HepG2 (cell line): ENCODE results near the gene NPHP4. TPM values are rescaled to one million over a fixed set of nuclear protein-coding genes. Genes with fewer than 3 reads are reported as not detected.

Experiments
- JUND ChIP-seq: sonication (generic); formaldehyde crosslinking; IDR thresholded peaks from 2 replicates; pipeline ENCODE4 v1.8.0; 2022; ENCODE audit warnings: mild to moderate bottlenecking, missing genetic modification reagents
- MIXL1 ChIP-seq: IDR thresholded peaks from 2 replicates; pipeline ENCODE4 v1.6.1; 2016
- NR2F1 ChIP-seq, 2 experiments: fragments of 450-650 bp in 1 of 2; formaldehyde crosslinking in 1 of 2; IDR thresholded peaks; 2 replicates each; pipeline versions ENCODE4 v1.5.0 to v1.6.1; 2016 to 2020; ENCODE audit warnings: mild to moderate bottlenecking in 1 of 2, missing compliant biosample characterization in 1 of 2, missing genetic modification reagents in 1 of 2, moderate library complexity in 1 of 2
- PHF21A ChIP-seq: sonication (generic); formaldehyde crosslinking; IDR thresholded peaks from 2 replicates; pipeline ENCODE4 v1.5.0; 2020; ENCODE audit warnings: mild to moderate bottlenecking, missing genetic modification reagents
- PHF5A ChIP-seq: IDR thresholded peaks from one replicate; pipeline ENCODE4 v1.6.1; 2018; ENCODE audit warnings: low read depth, missing genetic modification reagents; ENCODE audit not compliant: unreplicated experiment
- PRPF4 ChIP-seq: fragments of 200-400 bp; formaldehyde crosslinking; IDR thresholded peaks from 2 replicates; pipeline ENCODE4 v1.6.1; 2016; ENCODE audit warnings: low read length, low read depth; ENCODE audit not compliant: poor library complexity, severe bottlenecking
- REXO4 ChIP-seq: sonication (generic); formaldehyde crosslinking; IDR thresholded peaks from 2 replicates; pipeline ENCODE4 v1.8.0; 2022; ENCODE audit warnings: missing genetic modification reagents, mild to moderate bottlenecking, borderline replicate concordance
- SALL1 ChIP-seq: sonication (generic); formaldehyde crosslinking; IDR thresholded peaks from 2 replicates; pipeline ENCODE4 v1.8.0; 2022; ENCODE audit warnings: mild to moderate bottlenecking, missing genetic modification reagents
- SIX4 ChIP-seq: sonication (generic); formaldehyde crosslinking; IDR thresholded peaks from 2 replicates; pipeline ENCODE4 v1.4.0; 2020; ENCODE audit warnings: missing genetic modification reagents
- ZBTB42 ChIP-seq: sonication (generic); formaldehyde crosslinking; IDR thresholded peaks from 2 replicates; pipeline ENCODE4 v1.5.0; 2020; ENCODE audit warnings: mild to moderate bottlenecking, missing genetic modification reagents
- ZNF253 ChIP-seq: sonication (generic); formaldehyde crosslinking; IDR thresholded peaks from 2 replicates; pipeline ENCODE4 v1.8.0; 2022; ENCODE audit warnings: mild to moderate bottlenecking, missing genetic modification reagents, borderline replicate concordance
- ZNF30 ChIP-seq: sonication (generic); formaldehyde crosslinking; IDR thresholded peaks from 2 replicates; pipeline ENCODE4 v1.5.0; 2020; ENCODE audit warnings: mild to moderate bottlenecking, missing genetic modification reagents
- ZNF337 ChIP-seq: sonication (generic); formaldehyde crosslinking; IDR thresholded peaks from 2 replicates; pipeline ENCODE4 v1.5.1; 2020; ENCODE audit warnings: missing genetic modification reagents, low read depth, mild to moderate bottlenecking, borderline replicate concordance
- ZNF747 ChIP-seq: sonication (generic); formaldehyde crosslinking; IDR thresholded peaks from 2 replicates; pipeline ENCODE4 v1.8.1; 2023; ENCODE audit warnings: missing genetic modification reagents, mild to moderate bottlenecking, borderline replicate concordance
- polyA plus RNA-seq, 8 experiments: library from polyadenylated mRNA; depleted of rRNA in 3 of 8; stranded (reverse) in 7 of 8; unstranded in 1 of 8; fragments of >200 nt; fragmentation: Illumina TruSeq in 4 of 8; extraction: Trizol in 4 of 8; gene quantifications; 2 replicates each; pipeline versions ENCODE4 v1.2.1 to v1.2.3, GENCODE V29; 2011 to 2016; ENCODE audit warnings: low read depth in 4 of 8, missing spikeins in 1 of 8, mixed read lengths in 1 of 8; ENCODE audit not compliant: insufficient read depth in 1 of 8
- total RNA-seq, 5 experiments: library from RNA; depleted of rRNA; stranded (reverse); fragments of >200 nt; fragmentation: Illumina TruSeq; extraction: Trizol; gene quantifications; 2 replicates each; pipeline ENCODE4 v1.2.3, GENCODE V29; 2016; ENCODE audit warnings: low read depth in 1 of 5
- TF ChIP-seq, protein P1 (sequence below): sonication (generic); formaldehyde crosslinking; conservative IDR thresholded peaks from 2 replicates; pipeline ENCODE4 v1.8.0; 2022; ENCODE audit warnings: low read depth, missing genetic modification reagents
- TF ChIP-seq, protein P2 (sequence below): fragments of 450-650 bp; IDR thresholded peaks from 2 replicates; pipeline ENCODE4 v1.6.1; 2016
- TF ChIP-seq, protein P3 (sequence below): sonication (generic); formaldehyde crosslinking; IDR thresholded peaks from 2 replicates; pipeline ENCODE4 v1.5.0; 2020; ENCODE audit warnings: mild to moderate bottlenecking, missing genetic modification reagents
- TF ChIP-seq, protein P4 (sequence below): sonication (generic); formaldehyde crosslinking; IDR thresholded peaks from 2 replicates; pipeline ENCODE4 v1.4.0; 2020; ENCODE audit warnings: missing genetic modification reagents
- TF ChIP-seq, protein P5 (sequence below): sonication (generic); formaldehyde crosslinking; IDR thresholded peaks from 2 replicates; pipeline ENCODE4 v1.5.0; 2020; ENCODE audit warnings: missing genetic modification reagents

The NPHP4 gene
- total and polyA plus RNA-seq, 2 of the 13 experiments (the other 11 are each of a cell fraction or from before 2014, with no cell fraction given) = 4.4 to 6.8 TPM

DNA sequence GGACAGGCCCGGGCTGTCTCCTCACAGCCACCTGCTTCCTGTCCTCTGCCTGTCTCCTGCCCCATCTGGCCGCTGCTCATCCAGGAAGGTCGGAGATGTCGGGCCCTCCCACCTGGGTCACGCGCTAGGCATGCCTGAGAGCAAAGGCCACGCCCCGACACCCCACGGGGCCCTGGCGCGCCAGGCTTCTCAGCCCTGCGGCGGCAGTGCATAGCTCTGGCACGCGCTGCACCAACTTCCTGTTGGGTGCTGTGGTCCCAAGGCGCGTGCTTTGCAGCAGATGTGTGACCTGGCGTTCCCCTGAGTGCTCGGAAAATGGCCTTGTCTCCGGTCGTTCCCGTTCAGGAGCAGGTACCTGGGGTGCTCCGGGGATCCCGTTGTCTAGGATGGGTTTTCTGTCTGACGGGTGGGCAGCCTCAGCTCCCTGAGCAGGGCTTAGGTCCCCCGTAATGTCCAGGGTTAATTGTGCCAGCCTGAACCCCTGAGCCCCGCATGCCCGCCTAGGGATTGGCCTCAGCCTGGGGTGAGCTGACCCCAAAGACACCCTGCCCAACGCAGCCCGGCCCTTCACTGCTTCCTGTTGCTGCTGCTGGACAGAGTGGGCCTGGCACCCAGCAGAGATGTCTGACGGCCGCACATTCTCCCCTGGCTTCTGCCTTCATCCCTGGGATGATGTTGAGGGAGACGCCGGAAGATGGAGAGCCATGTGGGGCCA is 34.0 kb upstream of the NPHP4 start (continued):
- no peak for TF ChIP-seq ZNF747 (CRISPR knock-in tag)
- TF ChIP-seq JUND = no peak
- no peak for TF ChIP-seq ZNF337
- TF ChIP-seq, protein P1, sequence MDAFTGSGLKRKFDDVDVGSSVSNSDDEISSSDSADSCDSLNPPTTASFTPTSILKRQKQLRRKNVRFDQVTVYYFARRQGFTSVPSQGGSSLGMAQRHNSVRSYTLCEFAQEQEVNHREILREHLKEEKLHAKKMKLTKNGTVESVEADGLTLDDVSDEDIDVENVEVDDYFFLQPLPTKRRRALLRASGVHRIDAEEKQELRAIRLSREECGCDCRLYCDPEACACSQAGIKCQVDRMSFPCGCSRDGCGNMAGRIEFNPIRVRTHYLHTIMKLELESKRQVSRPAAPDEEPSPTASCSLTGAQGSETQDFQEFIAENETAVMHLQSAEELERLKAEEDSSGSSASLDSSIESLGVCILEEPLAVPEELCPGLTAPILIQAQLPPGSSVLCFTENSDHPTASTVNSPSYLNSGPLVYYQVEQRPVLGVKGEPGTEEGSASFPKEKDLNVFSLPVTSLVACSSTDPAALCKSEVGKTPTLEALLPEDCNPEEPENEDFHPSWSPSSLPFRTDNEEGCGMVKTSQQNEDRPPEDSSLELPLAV = no peak
- TF ChIP-seq, protein P2, sequence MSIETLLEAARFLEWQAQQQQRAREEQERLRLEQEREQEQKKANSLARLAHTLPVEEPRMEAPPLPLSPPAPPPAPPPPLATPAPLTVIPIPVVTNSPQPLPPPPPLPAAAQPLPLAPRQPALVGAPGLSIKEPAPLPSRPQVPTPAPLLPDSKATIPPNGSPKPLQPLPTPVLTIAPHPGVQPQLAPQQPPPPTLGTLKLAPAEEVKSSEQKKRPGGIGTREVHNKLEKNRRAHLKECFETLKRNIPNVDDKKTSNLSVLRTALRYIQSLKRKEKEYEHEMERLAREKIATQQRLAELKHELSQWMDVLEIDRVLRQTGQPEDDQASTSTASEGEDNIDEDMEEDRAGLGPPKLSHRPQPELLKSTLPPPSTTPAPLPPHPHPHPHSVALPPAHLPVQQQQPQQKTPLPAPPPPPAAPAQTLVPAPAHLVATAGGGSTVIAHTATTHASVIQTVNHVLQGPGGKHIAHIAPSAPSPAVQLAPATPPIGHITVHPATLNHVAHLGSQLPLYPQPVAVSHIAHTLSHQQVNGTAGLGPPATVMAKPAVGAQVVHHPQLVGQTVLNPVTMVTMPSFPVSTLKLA = no peak
- no peak for TF ChIP-seq REXO4 (CRISPR knock-in tag)
- peak; percentile 35; the same call in 1 of the 2 replicates for TF ChIP-seq PHF21A (CRISPR knock-in tag)
- peak; percentile 81 for TF ChIP-seq SALL1 (CRISPR knock-in tag)
- TF ChIP-seq, protein P3, sequence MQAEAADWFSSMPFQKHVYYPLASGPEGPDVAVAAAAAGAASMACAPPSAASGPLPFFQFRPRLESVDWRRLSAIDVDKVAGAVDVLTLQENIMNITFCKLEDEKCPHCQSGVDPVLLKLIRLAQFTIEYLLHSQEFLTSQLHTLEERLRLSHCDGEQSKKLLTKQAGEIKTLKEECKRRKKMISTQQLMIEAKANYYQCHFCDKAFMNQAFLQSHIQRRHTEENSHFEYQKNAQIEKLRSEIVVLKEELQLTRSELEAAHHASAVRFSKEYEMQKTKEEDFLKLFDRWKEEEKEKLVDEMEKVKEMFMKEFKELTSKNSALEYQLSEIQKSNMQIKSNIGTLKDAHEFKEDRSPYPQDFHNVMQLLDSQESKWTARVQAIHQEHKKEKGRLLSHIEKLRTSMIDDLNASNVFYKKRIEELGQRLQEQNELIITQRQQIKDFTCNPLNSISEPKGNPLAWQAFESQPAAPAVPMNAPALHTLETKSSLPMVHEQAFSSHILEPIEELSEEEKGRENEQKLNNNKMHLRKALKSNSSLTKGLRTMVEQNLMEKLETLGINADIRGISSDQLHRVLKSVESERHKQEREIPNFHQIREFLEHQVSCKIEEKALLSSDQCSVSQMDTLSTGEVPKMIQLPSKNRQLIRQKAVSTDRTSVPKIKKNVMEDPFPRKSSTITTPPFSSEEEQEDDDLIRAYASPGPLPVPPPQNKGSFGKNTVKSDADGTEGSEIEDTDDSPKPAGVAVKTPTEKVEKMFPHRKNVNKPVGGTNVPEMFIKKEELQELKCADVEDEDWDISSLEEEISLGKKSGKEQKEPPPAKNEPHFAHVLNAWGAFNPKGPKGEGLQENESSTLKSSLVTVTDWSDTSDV = 0 out of 2 replicates have a peak, but pooled peaks have one; percentile 37
- TF ChIP-seq, protein P4, sequence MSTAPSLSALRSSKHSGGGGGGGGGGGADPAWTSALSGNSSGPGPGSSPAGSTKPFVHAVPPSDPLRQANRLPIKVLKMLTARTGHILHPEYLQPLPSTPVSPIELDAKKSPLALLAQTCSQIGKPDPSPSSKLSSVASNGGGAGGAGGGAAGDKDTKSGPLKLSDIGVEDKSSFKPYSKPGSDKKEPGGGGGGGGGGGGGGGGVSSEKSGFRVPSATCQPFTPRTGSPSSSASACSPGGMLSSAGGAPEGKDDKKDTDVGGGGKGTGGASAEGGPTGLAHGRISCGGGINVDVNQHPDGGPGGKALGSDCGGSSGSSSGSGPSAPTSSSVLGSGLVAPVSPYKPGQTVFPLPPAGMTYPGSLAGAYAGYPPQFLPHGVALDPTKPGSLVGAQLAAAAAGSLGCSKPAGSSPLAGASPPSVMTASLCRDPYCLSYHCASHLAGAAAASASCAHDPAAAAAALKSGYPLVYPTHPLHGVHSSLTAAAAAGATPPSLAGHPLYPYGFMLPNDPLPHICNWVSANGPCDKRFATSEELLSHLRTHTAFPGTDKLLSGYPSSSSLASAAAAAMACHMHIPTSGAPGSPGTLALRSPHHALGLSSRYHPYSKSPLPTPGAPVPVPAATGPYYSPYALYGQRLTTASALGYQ (CRISPR knock-in tag) = 0 out of 2 replicates have a peak, but pooled peaks have one; percentile 59
- TF ChIP-seq ZNF253 (CRISPR knock-in tag) = no peak
- peak; percentile 29 to 43; a peak in 2 of 4 replicates for TF ChIP-seq NR2F1 (CRISPR knock-in tag; IDR thresholded peaks at IDR 0.05)
- TF ChIP-seq MIXL1 (CRISPR knock-in tag) = 0 out of 2 replicates have a peak, but pooled peaks have one; percentile 18
- peak; percentile 30; the same call in 1 of the 2 replicates for TF ChIP-seq SIX4
- no peak for TF ChIP-seq ZNF30 (CRISPR knock-in tag)
- no peak for TF ChIP-seq PRPF4
- TF ChIP-seq PHF5A (CRISPR knock-in tag) = no peak
- TF ChIP-seq, protein P5, sequence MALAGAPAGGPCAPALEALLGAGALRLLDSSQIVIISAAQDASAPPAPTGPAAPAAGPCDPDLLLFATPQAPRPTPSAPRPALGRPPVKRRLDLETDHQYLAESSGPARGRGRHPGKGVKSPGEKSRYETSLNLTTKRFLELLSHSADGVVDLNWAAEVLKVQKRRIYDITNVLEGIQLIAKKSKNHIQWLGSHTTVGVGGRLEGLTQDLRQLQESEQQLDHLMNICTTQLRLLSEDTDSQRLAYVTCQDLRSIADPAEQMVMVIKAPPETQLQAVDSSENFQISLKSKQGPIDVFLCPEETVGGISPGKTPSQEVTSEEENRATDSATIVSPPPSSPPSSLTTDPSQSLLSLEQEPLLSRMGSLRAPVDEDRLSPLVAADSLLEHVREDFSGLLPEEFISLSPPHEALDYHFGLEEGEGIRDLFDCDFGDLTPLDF = 0 out of 2 replicates have a peak, but pooled peaks have one; percentile 47
- TF ChIP-seq ZBTB42 (CRISPR knock-in tag) = no peak
